T-helper 1 cell treated with Interleukin-12 subunit alpha and Interleukin-12 subunit beta and Interleukin-4 antibody, amounts not matched to agents 30 ng/mL and 1 ng/mL, for 36 hours (primary cell): ENCODE data around the gene TNIP2. TPM values are rescaled to one million over a fixed set of nuclear protein-coding genes. Genes with fewer than 3 reads are reported as not detected.
"Not testable (repeated sequence)": the region's sequence is repeated elsewhere in the genome, so short reads cannot be mapped to it uniquely, and the experiment has no call there.

Experiments used
- intact Hi-C: fragments of 100-400 bp; cut with micrococcal nuclease; formaldehyde crosslinking; loops from one replicate; pipeline ENCODE4 v1.15.1; 2024
- total RNA-seq: library from RNA; stranded (reverse); gene quantifications from 2 replicates; pipeline ENCODE4 v1.2.3, GENCODE V29; 2022

The TNIP2 gene
- total RNA-seq, 1 donor from 2014 or later, result 84.7 TPM

DNA sequence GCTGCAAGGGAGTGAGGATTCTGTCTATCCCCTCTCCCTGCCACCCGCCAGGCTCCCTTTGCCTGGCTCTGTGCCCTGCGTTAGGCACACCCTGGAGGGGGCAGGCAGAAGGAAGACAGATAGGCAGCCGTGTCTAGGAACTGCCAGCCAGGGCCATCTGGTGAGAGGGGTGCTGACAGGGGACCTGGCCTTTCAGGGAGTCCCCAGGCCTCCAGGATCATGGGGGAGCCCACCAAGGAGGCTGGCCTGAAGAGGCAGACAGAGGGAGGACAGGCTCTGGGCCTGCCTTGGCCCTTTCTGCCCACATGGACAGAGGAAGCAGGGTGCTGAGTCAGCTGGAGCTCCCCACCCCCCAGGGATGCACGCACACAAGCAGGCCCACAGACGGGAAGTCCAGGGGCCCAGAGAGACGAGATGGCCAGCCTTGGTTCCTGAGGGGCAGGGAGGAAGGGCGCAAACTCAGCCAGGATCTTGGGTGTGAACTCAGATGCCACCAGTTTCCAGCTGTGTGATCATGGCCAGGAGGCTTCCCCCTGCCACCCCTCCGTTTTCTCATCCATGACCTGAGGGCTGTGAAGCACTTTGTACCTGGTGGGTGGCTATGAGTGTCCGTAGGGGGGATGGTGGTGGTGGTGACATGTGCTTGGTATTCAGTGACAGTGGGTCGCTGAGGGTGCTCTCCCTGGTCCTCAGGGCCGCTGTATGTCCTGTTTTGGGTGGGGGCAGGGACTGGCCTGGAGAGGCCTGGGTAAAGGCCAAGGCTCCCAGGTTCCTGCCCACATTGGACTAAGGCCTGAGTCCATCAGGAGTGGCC is 38.6 kb upstream of the TNIP2 start:
- intact Hi-C loops, result loop anchor here (5.0 kb wide), 1 partner anchor 43 kb away; no protein-coding TSS in a partner anchor

DNA sequence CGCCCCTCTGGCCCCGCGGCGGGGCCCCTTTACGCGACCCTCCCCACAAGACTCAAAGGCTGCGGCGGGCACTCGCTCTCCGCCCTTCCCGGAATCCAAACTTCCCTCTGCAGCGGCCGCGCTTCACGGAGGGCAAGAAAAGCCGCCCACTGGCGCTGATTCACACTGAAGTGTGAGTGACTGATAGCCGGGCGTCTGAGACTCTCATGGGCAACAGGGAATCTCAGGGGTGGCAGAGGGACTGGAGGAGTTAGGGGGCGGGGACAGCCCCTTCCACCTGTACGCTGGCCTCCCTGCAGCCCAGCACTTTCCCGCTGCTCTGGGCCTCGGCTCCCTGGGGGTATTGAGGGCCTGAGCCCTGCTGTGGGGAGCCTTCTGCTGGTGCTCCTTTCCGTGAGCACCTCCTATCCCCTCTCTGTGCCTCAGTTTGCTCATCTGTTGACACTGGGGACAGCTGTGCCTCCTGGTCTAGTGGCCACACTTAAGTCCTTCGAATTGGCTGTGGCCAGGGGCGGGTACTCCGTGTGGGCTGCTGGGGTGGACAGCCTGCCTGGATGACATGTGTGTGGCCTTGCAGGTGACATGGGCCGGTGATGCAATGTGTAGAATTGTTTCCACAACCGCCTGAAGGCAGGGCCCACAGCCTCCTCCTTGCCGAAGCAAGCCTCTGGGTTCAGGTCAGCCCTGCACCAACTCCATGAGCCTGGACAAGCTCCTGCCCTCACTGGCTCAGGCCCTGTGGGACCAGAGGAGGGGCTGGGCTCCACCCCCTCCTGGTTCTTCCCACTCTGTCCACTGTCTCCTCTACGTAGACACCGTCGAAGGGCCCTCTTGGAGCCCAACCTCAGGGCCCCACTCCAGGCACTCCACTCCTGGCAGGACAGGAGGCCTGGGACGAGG is 37.7 kb upstream of the TNIP2 start:
- intact Hi-C loops, result loop anchor here (1.0 kb wide), 1 partner anchor 18 kb away; no protein-coding TSS in a partner anchor

DNA sequence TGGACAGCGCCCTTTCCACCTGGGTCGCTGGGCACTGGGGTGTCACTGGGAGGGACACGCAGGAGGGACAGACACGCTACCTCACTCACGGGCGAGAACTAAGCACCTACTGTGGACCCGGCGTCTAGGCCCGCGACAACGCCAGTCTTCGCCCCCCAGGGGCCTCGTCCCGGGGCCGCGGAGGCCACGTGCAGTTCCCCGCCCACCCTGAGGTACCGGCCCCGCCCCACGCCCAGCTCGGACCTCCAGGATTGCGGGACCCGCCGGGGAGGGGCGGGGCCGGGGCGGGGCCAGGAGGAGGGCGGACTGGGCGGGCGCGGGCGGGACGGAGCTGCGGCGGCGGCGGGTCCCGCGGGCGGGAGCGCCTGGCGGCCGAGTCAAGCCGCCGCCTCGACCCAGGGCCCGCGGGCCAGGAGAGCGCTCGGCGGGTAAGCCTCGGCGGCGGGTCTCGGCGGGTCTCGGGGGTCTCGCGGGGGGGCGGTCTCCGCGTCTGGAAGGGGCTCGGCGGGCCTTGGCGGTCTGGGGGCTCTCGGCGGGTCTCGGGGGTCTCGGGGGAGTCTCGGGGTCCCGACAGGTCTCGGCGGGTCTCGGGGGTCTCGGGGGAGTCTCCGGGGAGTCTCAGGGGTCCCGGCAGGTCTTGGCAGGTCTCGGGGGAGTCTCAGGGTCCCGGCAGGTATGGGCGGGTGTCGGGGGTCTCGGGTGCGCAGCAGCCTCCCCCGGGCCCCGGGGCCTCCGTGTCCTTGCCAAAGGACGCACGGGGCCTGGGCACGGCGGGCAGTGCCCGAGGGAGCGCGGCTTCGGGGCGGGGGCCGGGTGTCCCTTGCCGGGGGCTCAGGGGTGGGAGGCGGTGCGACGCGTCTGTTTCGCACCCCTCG is 36.8 kb upstream of the TNIP2 start, which contains the start of gene SH3BP2:
TSS of gene SH3BP2 (plus strand) at position 375 of the 875 bp plus-strand sequence. CDS start 27,533 bp downstream, outside the sequence.
- intact Hi-C loops, result loop anchor here (1.0 kb wide), 1 partner anchor 19 kb away; no protein-coding TSS in a partner anchor

DNA sequence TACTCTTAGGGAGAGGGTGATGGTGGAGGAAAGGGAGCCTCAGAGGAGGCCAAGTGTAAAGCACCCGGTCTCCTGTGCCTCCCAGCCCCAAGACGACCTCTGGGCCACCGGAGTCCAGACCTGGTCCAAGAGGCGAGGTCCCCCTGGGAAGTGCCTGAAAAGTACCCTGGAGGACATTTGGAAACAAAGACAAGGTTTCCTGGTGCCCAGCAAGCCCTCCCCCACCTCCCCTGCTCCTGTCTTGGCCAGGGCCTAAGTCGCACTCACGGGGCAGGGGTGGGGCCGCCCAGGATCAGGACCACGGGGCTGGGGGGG is 36.2 kb upstream of the TNIP2 start:
- intact Hi-C loops, result no loop called here

DNA sequence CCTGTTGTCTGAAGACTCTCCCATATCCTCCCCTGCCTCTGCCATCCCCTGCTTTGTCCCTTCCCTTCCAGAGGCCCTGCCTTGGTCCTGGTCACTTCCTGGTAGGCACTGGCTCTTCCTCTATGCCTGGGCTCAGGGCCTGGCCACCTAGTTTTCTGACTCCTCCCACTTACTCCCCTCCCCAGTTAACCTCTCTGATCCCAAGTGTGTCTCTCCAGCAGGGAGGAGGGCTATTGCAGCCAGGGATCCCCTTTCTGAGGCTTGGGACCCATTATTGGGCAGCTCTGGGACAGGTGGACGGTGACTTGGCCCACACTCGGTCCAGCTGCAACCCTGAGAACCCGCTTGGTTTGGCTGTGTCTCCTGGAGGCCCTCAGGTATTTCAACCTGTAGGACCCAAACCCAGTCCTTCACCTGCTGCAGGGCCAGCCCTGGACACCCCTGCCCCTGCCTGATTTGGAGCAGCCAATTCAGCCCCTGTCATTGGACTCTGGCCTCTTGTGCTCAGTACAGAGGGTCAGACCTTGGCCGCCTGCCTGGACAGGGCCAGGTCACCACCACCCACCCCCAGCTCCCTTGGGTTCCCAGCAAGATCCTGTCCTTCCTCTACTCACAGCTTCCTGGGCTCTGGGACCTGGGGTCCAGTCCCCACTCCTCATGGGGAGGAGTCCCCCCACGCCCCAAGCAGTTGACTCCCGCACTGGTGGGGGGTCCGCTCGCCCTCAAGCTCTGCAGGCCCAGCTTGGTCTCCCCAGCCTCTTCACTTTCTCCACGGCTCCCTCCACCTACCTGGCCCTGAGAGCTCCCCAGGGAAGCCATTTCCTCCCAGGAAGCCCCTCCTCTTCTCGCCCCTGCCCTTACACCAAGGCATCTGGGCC is 35.6 kb upstream of the TNIP2 start:
- intact Hi-C loops, result no loop called here

DNA sequence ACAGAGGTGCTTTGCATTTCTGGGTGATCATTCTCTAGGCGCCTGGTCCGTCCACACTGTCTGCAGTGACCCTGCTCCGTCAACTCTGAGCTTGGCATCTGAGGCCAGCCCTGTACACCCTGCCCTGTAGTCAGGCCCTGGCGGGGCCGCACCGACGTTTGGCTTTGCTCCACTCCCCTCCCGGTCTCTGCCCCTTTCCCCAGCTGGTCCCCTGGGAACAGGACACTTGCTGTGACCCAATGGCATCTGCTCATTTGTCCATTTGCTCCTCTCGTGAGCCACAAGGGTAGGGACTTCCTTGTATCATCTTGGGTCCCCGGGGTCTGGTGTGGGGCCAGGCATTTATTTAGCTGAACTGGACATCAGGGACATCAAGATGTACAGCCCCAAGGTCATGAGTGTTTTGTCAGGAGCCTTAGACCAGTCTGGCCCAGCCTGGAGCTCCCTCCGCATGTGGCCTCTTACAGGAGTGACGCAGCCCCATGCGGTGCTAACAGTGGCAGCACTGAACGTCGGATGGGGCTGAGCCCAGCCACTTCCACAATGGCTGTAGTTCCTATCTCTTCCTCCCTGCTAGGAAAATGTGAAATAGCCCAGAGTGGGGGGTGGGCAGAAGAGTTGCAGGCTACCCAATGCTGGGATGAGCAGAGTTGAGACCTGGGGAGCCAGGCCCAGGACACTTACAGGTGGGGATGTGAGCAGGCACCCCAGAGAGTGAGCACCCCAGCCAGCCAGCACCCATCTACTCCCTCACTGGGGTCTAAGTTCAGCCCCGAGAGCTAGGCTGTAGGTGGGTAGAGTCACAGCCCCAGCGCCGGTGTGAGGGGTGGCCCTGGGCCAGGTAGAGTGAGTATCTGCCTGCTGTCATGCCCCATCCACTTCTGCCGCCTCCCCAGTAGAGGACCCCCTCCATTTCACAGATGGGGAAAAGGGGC is 34.7 kb upstream of the TNIP2 start:
- intact Hi-C loops, result no loop called here

DNA sequence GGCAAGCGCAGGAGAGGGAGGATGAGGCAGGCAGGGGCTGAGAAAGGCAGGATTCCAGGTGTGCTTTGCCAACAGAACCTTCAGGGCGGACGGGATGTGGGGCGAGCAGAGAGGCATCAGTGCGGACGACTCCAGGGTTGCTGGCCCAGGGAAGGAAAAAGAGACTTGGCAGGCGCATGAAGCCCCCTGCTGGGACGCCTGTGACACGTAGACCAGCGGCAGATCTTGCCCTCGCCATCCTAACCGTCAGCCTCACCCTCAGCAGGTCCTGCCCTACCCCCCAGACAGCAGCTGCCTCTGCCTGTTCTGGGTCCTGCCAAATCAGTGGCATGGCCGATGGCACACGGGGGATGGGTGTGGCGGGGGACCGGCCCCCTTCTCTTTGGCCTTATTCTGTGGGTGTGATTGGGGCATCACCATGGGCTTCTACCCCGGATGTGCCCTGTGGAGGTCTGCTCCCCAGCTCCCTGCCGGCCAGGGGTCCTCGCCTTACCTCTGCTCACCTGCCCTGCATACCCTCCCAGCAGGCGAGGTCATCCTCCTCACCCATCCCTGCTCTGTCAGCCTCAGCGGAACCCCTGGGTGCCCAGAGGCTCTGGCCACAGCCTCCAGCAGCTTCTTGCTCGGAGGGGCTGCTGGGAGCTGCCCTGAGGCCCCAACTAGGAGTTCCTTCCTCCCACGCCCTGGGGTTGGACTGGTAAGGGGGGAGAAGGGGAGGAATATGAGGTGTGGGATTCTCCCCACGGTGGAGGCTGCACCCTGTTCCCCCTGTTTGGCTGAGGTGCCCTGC is 33.9 kb upstream of the TNIP2 start:
- intact Hi-C loops, result no loop called here

DNA sequence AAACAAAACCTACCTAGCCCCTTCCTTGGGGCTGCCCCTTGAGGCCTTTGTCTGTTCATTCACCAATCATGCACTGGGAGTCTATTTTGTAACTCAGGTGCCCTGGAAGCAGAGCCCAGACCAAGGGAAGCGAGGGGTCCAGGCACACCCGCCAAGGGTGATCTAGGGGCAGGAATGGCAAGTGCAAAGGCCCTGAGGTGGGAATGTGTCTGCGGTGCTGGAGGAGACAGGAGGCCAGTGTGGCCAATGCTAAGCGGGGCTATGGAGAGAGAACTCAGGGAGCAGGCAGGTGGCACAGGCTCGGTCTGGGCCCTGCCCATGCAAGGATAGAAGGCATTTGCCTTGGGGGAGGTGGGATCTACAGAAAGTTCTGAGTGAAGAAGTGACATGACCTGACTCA is 33.2 kb upstream of the TNIP2 start:
- intact Hi-C loops, result no loop called here

DNA sequence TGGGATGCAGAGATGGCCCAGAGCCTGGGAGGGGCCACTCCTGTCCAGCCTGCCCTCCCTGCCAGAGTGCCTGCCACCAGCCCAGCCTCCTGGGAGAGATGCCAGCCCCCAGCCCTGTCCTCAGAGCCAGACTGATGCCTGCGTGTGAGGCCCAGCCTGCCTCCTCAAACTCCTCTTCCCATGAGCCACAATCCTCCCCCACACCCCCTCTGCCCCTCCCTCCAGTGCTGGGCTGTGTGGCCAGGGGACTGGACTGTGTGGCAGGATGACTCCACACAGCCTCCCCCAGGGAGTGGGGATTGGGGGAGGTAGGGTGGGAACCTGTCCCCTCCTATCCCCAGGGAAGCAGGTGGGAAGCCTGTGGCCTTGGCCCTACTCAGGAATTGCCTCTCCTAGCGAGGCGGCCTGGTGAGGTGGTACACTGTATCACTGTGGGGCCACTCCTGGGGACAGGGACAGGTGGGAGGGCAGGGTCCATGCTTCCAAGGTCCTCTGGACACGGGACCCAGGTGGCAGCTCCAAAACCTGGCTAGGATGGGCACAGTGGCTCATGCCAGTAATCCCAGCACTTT is 32.5 kb upstream of the TNIP2 start:
- intact Hi-C loops, result no loop called here

DNA sequence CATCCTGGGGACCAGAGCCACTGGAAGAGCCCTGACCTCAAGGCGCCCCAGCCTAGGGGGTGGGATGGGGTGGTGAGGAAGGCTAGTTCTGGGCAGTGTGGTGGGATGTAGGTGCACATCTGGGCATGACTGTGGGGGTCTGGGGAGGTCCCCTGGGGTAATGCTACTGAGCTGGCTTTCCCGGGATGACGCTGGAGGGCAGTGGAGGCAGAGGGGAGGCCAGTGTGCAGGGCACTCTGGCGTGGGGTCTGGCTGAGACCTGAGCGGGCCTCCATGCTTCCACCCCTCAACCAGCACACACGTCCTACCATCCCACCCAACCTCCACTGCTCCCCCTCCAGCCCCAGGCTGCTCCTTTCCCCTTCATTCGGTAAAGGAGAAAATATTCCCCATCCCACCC is 32.0 kb upstream of the TNIP2 start:
- intact Hi-C loops, result no loop called here

DNA sequence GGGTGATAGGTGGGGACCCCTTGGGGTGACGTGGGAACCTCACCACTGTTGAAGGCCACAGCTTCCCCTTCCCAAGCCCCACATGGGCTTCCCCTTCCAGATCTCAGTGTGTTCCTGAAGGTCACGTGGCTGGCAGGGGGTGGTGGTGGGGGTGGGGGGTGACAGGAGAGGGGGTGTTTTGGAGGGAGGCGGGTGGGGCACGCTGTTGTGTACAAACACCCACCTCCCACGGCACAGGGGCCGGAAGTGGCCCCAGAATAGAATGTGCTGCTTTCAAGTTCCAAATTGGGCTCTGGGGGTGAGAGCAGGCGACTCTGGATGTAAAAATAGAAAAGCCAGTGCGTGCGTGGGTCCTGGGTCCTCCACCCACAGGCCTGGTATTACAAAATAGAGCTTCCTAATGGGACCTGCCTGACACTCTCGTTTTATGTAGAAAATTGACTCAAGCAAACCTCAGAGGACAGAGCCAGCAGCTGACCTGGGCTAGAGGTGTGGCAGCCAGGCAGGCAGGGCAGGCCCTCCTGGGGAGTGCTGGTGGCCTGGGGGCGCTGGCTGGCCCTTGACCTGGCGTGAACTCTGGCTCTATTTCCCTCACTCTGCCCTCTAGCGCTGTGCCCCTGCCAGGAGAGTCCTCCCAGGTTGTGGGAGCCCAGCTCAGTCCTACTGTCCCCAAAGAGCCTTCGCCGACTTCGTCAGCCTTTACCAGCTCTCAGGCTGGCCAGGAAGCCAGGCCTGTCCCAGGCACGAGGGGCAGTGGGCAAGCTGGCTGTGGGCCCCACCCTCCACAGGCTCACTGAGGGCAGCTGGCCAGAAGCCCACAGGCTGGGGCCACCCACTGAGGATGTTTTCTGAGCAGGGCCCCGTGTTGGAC is 31.3 kb upstream of the TNIP2 start:
- intact Hi-C loops, result no loop called here

DNA sequence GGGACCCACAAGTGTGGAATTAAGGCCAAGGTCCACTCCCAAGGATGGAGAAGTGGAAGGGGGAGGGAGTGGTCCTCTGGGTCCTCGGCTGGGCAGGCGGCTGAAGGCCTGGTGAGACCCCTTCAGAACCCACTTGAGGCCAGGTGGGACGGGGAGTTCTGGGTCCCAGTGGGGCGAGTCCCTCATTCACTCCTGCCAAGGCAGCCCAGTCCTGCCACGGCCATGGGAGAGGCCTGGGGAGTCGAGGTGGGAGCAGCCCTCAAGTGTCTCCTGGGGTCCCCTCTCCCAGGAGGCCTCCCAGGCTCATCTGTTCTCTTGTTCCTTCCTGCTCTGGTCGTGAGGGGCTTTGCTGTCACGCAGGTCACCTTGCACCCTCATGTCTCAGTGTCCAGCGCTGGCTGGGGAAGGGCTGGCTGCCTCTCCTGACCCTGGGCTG is 30.7 kb upstream of the TNIP2 start:
- intact Hi-C loops, result no loop called here

DNA sequence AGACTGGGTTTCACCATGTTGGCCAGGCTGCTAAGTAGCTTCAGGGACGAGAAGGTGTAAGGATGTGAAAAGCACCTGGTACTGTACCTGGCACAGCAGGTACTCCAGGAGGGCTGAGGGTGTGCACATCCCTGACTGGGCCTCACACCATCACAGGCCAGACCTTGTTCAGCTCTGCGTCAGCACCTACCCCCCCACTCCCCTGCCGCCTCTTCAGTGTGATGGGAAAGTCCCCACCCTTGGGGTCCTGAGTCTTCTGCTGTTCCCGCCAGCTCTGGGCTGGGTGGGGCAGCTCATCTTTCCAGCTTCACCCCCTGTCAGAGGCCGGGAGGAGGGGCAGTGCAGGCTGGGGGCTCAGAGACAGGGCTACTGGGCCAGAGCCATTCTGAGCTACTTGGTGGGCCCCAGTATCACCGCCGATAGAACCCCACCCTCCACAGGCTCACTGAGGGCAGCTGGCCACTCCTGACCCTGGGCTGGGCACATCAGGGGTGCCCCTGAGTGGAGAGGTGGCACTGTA is 30.1 kb upstream of the TNIP2 start:
- intact Hi-C loops, result no loop called here

DNA sequence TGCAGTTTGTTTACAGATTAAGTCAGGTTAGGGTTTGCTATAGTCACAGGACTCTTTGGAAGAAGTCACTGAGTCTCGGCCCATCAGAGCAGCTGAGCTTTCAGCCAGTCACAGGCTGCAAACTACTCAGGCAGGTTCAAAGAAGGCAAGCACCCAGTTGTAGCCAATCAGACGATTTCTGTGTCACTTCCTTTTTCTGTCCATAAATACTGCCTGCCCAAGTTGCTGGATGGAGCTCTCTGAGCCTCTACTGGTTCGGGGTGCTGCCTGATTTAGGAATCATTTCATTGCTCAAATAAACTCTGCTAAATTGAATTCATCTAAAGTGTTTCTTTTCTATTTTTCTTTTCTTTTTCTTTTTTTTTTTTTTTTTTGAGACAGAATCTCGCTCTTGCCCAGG is 29.5 kb upstream of the TNIP2 start:
- intact Hi-C loops, result loop anchor here (1.0 to 2.0 kb wide), 2 partner anchors 13 to 15 kb away; no protein-coding TSS in a partner anchor

DNA sequence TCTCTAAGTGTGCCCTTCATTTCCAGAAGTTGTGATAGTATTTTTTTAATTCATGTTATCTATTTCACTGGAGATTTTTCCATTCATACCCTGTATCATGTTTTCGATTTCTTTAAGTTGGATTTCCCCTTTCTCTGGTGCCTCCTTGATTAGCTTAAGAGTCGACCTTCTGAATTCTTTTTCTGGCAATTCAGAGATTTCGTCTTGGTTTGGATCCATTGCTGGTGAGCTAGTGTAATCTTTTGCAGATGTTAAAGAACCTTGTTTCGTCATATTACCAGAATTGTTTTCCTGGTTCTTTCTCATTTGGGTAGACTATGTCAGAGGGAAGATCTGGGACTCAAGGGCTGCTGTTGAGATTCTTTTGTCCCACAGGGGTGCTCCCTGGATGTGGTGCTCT is 27.7 kb upstream of the TNIP2 start:
- intact Hi-C loops, result loop anchor here (2.0 kb wide), 1 partner anchor 13 kb away; no protein-coding TSS in a partner anchor

DNA sequence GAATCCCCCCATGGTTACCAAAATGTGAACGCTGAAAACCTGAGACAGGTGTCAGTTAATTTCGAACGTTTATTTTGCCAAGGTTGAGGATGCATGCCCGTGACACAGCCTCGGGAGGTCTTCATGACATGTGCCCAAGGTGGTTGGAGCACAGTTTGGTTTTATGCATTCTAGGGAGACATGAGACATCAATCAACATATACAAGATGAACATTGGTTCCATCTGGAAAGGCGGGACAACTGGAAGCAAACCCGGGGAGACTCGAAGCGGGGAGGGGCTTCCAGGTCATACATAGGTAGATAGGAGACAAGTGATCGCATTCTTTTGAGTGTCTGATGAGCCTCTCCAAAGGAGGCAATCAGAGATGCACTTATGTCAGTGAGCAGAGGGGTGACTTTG is 25.8 kb upstream of the TNIP2 start:
- intact Hi-C loops, result no loop called here

DNA sequence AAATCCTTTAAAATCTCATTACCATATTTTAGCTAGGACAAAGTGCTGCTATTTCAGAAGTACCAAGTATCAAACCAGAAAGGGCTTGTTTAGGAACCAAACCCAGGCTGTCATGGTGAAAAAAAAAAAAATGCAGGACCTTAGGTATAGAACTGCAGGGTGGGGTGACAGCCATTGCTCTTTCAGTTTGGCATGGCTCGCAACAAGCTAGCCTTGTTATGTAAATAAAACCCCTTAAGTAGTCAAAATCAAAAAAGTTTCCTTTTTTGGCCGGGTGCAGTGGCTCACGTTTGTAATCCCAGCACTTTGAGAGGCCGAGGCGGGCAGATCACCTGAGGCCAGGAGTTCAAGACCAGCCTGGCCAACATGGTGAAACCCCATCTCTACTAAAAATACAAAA is 24.5 kb upstream of the TNIP2 start:
- intact Hi-C loops, result not testable (repeated sequence)
